A673 (cell line): Measurements from ENCODE around the gene TBXA2R.

ENCODE experiments used
- CTCF ChIP-seq: fragments of 300-800, 200-600 bp; sonication (generic); conservative IDR thresholded peaks from 2 replicates; pipeline ENCODE4 v1.5.1; 2017; ENCODE audit warnings: low read depth, mild to moderate bottlenecking, antibody characterized with exemption, low read length, moderate library complexity, mixed read lengths
- EZH2 ChIP-seq: fragments of 200-600 bp; sonication (generic); IDR thresholded peaks from 2 replicates; pipeline ENCODE4 v1.6.1; 2017; ENCODE audit warnings: borderline replicate concordance, low read depth, mild to moderate bottlenecking, mixed read lengths, antibody characterized with exemption, low read length; ENCODE audit not compliant: poor library complexity, severe bottlenecking

- TF ChIP-seq CTCF (no peak), EZH2 (no peak)
Measured at GRCh38 chr19:3610745-3611717, 4.4 kb upstream of the TBXA2R start.
